ENCODE measurements around the gene SRGAP1.

DNA sequence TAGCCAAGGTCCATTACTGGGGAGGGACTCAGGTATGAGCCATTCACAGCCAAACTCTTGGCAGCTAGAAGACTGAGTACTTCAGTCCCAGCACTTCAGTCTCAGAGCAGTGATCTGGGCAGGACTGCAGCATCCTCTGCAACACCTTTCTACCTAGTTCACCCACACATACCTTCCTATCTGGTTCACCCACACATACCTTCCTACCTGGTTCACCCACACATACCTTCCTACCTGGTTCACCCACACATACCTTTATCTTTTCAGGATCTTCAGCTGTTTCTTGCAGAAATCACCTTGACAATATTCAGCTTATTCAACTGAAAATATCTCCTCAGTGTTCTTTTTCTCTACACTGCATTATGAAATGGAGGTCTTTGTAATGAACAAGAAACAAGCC lies 101.3 kb downstream of the SRGAP1 start:
- TF ChIP-seq EZH2 (IDR thresholded peaks at IDR 0.05; ENCODE audit: borderline replicate concordance, low read depth, low read length, severe bottlenecking) = no peak
- TF ChIP-seq, protein P1, sequence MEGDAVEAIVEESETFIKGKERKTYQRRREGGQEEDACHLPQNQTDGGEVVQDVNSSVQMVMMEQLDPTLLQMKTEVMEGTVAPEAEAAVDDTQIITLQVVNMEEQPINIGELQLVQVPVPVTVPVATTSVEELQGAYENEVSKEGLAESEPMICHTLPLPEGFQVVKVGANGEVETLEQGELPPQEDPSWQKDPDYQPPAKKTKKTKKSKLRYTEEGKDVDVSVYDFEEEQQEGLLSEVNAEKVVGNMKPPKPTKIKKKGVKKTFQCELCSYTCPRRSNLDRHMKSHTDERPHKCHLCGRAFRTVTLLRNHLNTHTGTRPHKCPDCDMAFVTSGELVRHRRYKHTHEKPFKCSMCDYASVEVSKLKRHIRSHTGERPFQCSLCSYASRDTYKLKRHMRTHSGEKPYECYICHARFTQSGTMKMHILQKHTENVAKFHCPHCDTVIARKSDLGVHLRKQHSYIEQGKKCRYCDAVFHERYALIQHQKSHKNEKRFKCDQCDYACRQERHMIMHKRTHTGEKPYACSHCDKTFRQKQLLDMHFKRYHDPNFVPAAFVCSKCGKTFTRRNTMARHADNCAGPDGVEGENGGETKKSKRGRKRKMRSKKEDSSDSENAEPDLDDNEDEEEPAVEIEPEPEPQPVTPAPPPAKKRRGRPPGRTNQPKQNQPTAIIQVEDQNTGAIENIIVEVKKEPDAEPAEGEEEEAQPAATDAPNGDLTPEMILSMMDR (IDR thresholded peaks at IDR 0.05; ENCODE audit: borderline replicate concordance, extremely low read depth, low read length, poor library complexity, severe bottlenecking) = no peak

All from DND-41 (cell line).